ENCODE results near the gene AKR1D1. TPM values are rescaled to one million over a fixed set of nuclear protein-coding genes. Genes with fewer than 3 reads are reported as not detected.

Gene AKR1D1
- total and polyA plus RNA-seq, 7 experiments from 2014 or later, result not detected

- Histone ChIP-seq H3K27me3 (ENCODE audit: control insufficient read depth in 2 of 2, insufficient read depth in 2 of 2, low read length in 2 of 2) (no peaks in the 10 kb centered on the region), H3K4me3 (ENCODE audit: low read length) (no peak overlapping the region), H3K27ac (ENCODE audit: low read depth, low read length) (no peak overlapping the region), H3K36me3 (ENCODE audit: control insufficient read depth in 2 of 3, insufficient read depth in 3 of 3, low read length in 3 of 3) (no peaks in the 10 kb centered on the region), H3K9me3 (ENCODE audit: control insufficient read depth in 2 of 3, low read length in 3 of 3) (no peaks in the 10 kb centered on the region), H3K4me1 (ENCODE audit: control insufficient read depth in 2 of 2, insufficient read depth in 2 of 2, low read length in 2 of 2) (no peaks in the 10 kb centered on the region)
- DNase-seq, result no peak
- Mint-ChIP-seq H3K4me1 (no peaks in the 10 kb centered on the region), H3K4me3 (no peak overlapping the region), H3K36me3 (no peaks in the 10 kb centered on the region), H3K27me3 (peaks cover 4 to 31% (median 8%) of the 10 kb centered on the region in 5 donors), H3K27ac (no peak overlapping the region), H3K9me3 (no peaks in the 10 kb centered on the region)
- POLR2A ChIA-PET, result no interaction called here
- no peak for ATAC-seq
- intact Hi-C loops (cut with micrococcal nuclease), result no loop called here
- CTCF ChIA-PET, result no interaction called here
Measured at GRCh38 chr7:138105221-138105620, 29.0 kb downstream of the AKR1D1 start.

- H3K27me3 Mint-ChIP-seq, result peaks cover 11 to 39% (median 19%) of the 10 kb centered on the region in 5 donors
- peaks cover 0 to 1% (median 0%) of the 10 kb centered on the region in 11 donors for H3K9me3 Mint-ChIP-seq
- Histone ChIP-seq H3K27me3 (ENCODE audit: control insufficient read depth in 2 of 2, insufficient read depth in 2 of 2, low read length in 2 of 2) (no peaks in the 10 kb centered on the region), H3K36me3 (ENCODE audit: control insufficient read depth in 2 of 3, insufficient read depth in 3 of 3, low read length in 3 of 3) (no peaks in the 10 kb centered on the region), H3K9me3 (ENCODE audit: control insufficient read depth in 2 of 3, low read length in 3 of 3) (no peaks in the 10 kb centered on the region), H3K4me3 (ENCODE audit: low read length) (no peak overlapping the region), H3K27ac (ENCODE audit: low read depth, low read length) (no peak overlapping the region), H3K4me1 (ENCODE audit: control insufficient read depth in 2 of 2, insufficient read depth in 2 of 2, low read length in 2 of 2) (no peaks in the 10 kb centered on the region)
- H3K36me3 Mint-ChIP-seq, result no peaks in the 10 kb centered on the region
- no peak overlapping the region for H3K27ac Mint-ChIP-seq
- no peak overlapping the region for H3K4me3 Mint-ChIP-seq
- DNase-seq, result no peak
- intact Hi-C loops (cut with micrococcal nuclease), result no loop called here
- H3K4me1 Mint-ChIP-seq, result peaks cover 0 to 7% (median 5%) of the 10 kb centered on the region in 7 donors
- ATAC-seq, result no peak
- CTCF ChIA-PET, result no interaction called here
- POLR2A ChIA-PET, result no interaction called here
Measured at GRCh38 chr7:138115047-138115446, 38.8 kb downstream of the AKR1D1 start.

- Histone ChIP-seq H3K27ac (ENCODE audit: low read depth, low read length) (no peak overlapping the region), H3K27me3 (ENCODE audit: control insufficient read depth in 2 of 2, insufficient read depth in 2 of 2, low read length in 2 of 2) (no peaks in the 10 kb centered on the region), H3K9me3 (ENCODE audit: control insufficient read depth in 2 of 3, low read length in 3 of 3) (no peaks in the 10 kb centered on the region), H3K4me1 (ENCODE audit: control insufficient read depth in 2 of 2, insufficient read depth in 2 of 2, low read length in 2 of 2) (no peaks in the 10 kb centered on the region), H3K36me3 (ENCODE audit: control insufficient read depth in 2 of 3, insufficient read depth in 3 of 3, low read length in 3 of 3) (no peaks in the 10 kb centered on the region), H3K4me3 (ENCODE audit: low read length) (no peak overlapping the region)
- ATAC-seq (no peak), DNase-seq (no peak)
- intact Hi-C loops (cut with micrococcal nuclease), result no loop called here
- H3K9me3 Mint-ChIP-seq, result peaks cover 0 to 1% (median 0%) of the 10 kb centered on the region in 11 donors
- no peaks in the 10 kb centered on the region for H3K36me3 Mint-ChIP-seq
- H3K4me3 Mint-ChIP-seq, result no peak overlapping the region
- CTCF ChIA-PET, result no interaction called here
- H3K27me3 Mint-ChIP-seq, result peaks cover 7 to 34% (median 15%) of the 10 kb centered on the region in 5 donors
- POLR2A ChIA-PET, result no interaction called here
- H3K4me1 Mint-ChIP-seq, result peaks cover 0 to 2% (median under 1%) of the 10 kb centered on the region in 7 donors
- no peak overlapping the region for H3K27ac Mint-ChIP-seq
Measured at GRCh38 chr7:138116141-138116540, 39.9 kb downstream of the AKR1D1 start.

DNA sequence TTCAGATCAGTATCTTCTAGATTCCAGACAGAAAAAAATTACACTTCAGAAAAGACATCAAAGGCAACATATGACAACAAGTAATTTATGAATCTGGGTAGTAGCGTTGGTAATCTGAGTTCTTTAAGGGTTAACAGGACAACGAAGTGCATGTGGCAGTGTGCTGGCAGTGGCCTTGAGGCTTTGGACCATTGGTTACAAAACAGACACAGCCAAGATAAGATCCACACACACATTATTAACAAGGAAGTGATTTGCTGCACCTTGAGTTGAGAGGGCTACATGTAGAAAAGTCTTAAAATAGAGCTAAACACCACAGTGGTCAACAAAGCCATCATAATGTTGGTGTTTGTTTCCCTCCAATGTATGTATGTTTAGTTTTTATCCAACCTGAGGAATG is 40.6 kb downstream of the AKR1D1 start:
- H3K4me1 Mint-ChIP-seq, result no peaks in the 10 kb centered on the region
- H3K9me3 Mint-ChIP-seq, result peaks cover 0 to 1% (median 0%) of the 10 kb centered on the region in 11 donors
- no peaks in the 10 kb centered on the region for H3K36me3 Mint-ChIP-seq
- H3K27me3 Mint-ChIP-seq, result peaks cover 4 to 31% (median 12%) of the 10 kb centered on the region in 5 donors
- no peak for DNase-seq
- intact Hi-C loops (cut with micrococcal nuclease), result no loop called here
- Histone ChIP-seq H3K27ac (ENCODE audit: low read depth, low read length) (no peak overlapping the region), H3K4me1 (ENCODE audit: control insufficient read depth in 2 of 2, insufficient read depth in 2 of 2, low read length in 2 of 2) (no peaks in the 10 kb centered on the region), H3K27me3 (ENCODE audit: control insufficient read depth in 2 of 2, insufficient read depth in 2 of 2, low read length in 2 of 2) (no peaks in the 10 kb centered on the region), H3K9me3 (ENCODE audit: control insufficient read depth in 2 of 3, low read length in 3 of 3) (no peaks in the 10 kb centered on the region), H3K36me3 (ENCODE audit: control insufficient read depth in 2 of 3, insufficient read depth in 3 of 3, low read length in 3 of 3) (no peaks in the 10 kb centered on the region), H3K4me3 (ENCODE audit: low read length) (no peak overlapping the region)
- H3K27ac Mint-ChIP-seq, result no peak overlapping the region
- no peak for ATAC-seq
- POLR2A ChIA-PET, result no interaction called here
- no peak overlapping the region for H3K4me3 Mint-ChIP-seq
- CTCF ChIA-PET, result no interaction called here

DNA sequence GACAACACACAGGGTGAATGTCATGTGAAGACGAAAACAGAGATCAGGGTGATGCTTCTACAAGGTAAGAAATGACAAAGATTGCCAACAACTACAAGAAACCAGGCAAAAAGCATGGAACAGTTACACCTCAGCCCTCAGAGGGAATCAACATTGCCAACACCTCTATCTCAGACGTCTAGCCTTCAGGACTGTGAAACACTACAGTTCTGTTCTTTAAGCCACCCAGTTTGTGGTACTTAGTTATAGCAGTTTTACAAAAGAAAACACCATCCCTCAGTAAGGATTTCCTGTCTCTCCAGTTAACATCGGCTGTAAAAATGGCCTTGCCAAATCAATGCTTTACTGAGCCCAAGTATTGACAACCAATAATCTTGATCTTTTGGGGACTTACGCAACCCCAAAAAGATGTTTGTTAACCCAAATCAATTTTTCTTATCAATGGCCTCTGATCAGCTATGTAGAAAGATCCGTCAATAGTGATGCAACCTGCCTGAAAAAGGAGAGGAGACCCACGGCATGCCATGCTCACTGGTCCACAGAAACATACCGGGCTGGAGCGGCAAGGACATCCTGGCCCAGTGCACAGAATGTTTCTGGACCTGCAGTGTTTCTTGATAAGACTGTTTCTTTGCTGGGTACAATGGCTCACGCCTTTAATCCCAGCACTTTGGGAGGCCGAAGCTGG is 44.0 kb downstream of the AKR1D1 start:
- peaks cover 4 to 24% (median 10%) of the 10 kb centered on the region in 5 donors for H3K27me3 Mint-ChIP-seq
- Histone ChIP-seq H3K4me1 (ENCODE audit: control insufficient read depth in 2 of 2, insufficient read depth in 2 of 2, low read length in 2 of 2) (no peaks in the 10 kb centered on the region), H3K9me3 (ENCODE audit: control insufficient read depth in 2 of 3, low read length in 3 of 3) (no peaks in the 10 kb centered on the region), H3K4me3 (ENCODE audit: low read length) (no peak overlapping the region), H3K36me3 (ENCODE audit: control insufficient read depth in 2 of 3, insufficient read depth in 3 of 3, low read length in 3 of 3) (no peaks in the 10 kb centered on the region), H3K27me3 (ENCODE audit: control insufficient read depth in 2 of 2, insufficient read depth in 2 of 2, low read length in 2 of 2) (no peaks in the 10 kb centered on the region), H3K27ac (ENCODE audit: low read depth, low read length) (no peak overlapping the region)
- no peak overlapping the region for H3K4me3 Mint-ChIP-seq
- ATAC-seq (no peak), DNase-seq (no peak)
- H3K36me3 Mint-ChIP-seq, result no peaks in the 10 kb centered on the region
- ChIA-PET CTCF (no interaction called here), POLR2A (no interaction called here)
- H3K4me1 Mint-ChIP-seq, result no peaks in the 10 kb centered on the region
- no peak overlapping the region for H3K27ac Mint-ChIP-seq
- H3K9me3 Mint-ChIP-seq, result peaks cover 0 to 1% (median 0%) of the 10 kb centered on the region in 11 donors
- intact Hi-C loops (cut with micrococcal nuclease), result no loop called here

- Mint-ChIP-seq H3K4me1 (no peaks in the 10 kb centered on the region), H3K27me3 (peaks cover 0 to 11% (median 4%) of the 10 kb centered on the region in 5 donors), H3K36me3 (no peaks in the 10 kb centered on the region), H3K9me3 (peaks cover 0 to 1% (median 0%) of the 10 kb centered on the region in 11 donors), H3K4me3 (no peak overlapping the region), H3K27ac (no peak overlapping the region)
- Histone ChIP-seq H3K36me3 (ENCODE audit: control insufficient read depth in 2 of 3, insufficient read depth in 3 of 3, low read length in 3 of 3) (no peaks in the 10 kb centered on the region), H3K4me1 (ENCODE audit: control insufficient read depth in 2 of 2, insufficient read depth in 2 of 2, low read length in 2 of 2) (no peaks in the 10 kb centered on the region), H3K27ac (ENCODE audit: low read depth, low read length) (no peak overlapping the region), H3K4me3 (ENCODE audit: low read length) (no peak overlapping the region), H3K9me3 (ENCODE audit: control insufficient read depth in 2 of 3, low read length in 3 of 3) (no peaks in the 10 kb centered on the region), H3K27me3 (ENCODE audit: control insufficient read depth in 2 of 2, insufficient read depth in 2 of 2, low read length in 2 of 2) (no peaks in the 10 kb centered on the region)
- CTCF ChIA-PET, result no interaction called here
- intact Hi-C loops (cut with micrococcal nuclease), result no loop called here
- POLR2A ChIA-PET, result no interaction called here
- no peak for ATAC-seq
- DNase-seq, result no peak
Measured at GRCh38 chr7:138122162-138122561, 45.9 kb downstream of the AKR1D1 start.

- Mint-ChIP-seq H3K36me3 (no peaks in the 10 kb centered on the region), H3K9me3 (peaks cover 0 to 5% (median 0%) of the 10 kb centered on the region in 11 donors), H3K27me3 (no peaks in the 10 kb centered on the region), H3K4me1 (no peaks in the 10 kb centered on the region), H3K27ac (no peak overlapping the region), H3K4me3 (no peak overlapping the region)
- H3K4me1 ChIP-seq (ENCODE audit: control insufficient read depth in 2 of 2, insufficient read depth in 2 of 2, low read length in 2 of 2), result no peaks in the 10 kb centered on the region
- H3K9me3 ChIP-seq (ENCODE audit: control insufficient read depth in 2 of 3, low read length in 3 of 3), result peaks cover 0 to 7% (median 0%) of the 10 kb centered on the region in 3 experiments
- intact Hi-C loops (cut with micrococcal nuclease), result no loop called here
- no peak overlapping the region for H3K4me3 ChIP-seq (ENCODE audit: low read length)
- no peaks in the 10 kb centered on the region for H3K27me3 ChIP-seq (ENCODE audit: control insufficient read depth in 2 of 2, insufficient read depth in 2 of 2, low read length in 2 of 2)
- DNase-seq, result no peak
- CTCF ChIA-PET, result no interaction called here
- POLR2A ChIA-PET, result no interaction called here
- H3K27ac ChIP-seq (ENCODE audit: low read depth, low read length), result no peak overlapping the region
- H3K36me3 ChIP-seq (ENCODE audit: control insufficient read depth in 2 of 3, insufficient read depth in 3 of 3, low read length in 3 of 3), result no peaks in the 10 kb centered on the region
- ATAC-seq, result no peak
Measured at GRCh38 chr7:138125119-138125518, 48.9 kb downstream of the AKR1D1 start.

All from naive thymus-derived CD4-positive, alpha-beta T cell (primary cell).